HG02571 (cell line): ENCODE data around the gene PRSS57.
"Not testable (repeated sequence)": the region's sequence is repeated elsewhere in the genome, so short reads cannot be mapped to it uniquely, and the experiment has no call there.

Source experiments
- ATAC-seq: cut with Tn5 transposase; IDR thresholded peaks from one replicate; pipeline ENCODE4 v1.9.1; 2021; ENCODE audit warnings: mild to moderate bottlenecking, moderate library complexity; ENCODE audit not compliant: unreplicated experiment

PRSS57 gene

DNA sequence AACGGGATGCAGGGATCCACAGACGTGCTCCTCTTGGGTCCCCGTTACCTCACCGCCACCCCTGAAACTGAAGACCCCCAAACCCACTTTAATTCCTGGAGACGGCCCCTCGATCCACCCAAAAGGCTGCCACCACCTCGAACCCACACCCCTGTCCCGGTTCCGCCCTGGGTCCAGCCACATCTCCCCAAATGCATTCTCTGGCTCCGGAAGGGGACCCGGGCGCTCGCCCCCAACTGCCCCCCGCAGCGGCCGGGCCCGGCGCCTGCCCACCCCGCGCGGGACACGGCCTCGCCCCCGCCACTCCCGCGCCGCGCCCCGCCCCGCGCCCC is 19.3 kb downstream of the PRSS57 start:
- no peak for ATAC-seq

DNA sequence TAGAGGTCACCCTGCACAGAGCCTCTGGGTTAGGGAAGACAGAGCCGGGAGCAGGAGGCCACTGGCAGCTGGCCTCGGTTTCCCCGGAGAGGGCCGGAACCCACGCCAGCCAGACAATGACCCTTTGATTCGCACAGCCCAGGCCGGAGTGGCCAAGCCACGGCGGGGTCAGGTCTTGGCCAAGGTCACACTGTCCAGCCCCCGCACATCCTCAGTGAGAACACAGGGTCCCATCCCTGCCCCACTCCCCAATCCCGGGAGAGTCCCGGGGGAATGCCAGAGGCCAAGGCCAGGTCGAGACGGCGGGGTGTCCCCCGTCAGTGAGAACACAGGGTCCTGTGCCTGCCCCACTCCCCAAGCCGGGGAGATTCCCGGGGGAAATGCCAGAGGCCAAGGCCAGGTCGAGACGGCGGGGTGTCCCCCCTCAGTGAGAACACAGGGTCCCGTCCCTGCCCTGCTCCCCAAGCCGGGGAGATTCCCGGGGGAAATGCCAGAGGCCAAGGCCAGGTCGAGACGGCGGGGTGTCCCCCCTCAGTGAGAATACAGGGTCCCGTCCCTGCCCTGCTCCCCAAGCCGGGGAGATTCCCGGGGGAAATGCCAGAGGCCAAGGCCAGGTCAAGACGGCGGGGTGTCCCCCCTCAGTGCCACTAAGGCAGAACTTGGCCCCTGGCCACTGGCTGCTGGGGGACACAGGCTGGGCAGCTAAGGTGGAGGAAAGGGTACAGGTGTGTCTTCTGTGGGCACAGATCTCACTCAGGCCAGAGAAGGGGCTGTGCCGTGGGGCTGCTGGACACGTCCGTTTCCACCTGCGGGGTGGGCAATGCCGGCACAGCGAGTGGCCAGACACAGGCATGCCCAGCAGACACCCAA is 20.7 kb downstream of the PRSS57 start:
- no peak for ATAC-seq

DNA sequence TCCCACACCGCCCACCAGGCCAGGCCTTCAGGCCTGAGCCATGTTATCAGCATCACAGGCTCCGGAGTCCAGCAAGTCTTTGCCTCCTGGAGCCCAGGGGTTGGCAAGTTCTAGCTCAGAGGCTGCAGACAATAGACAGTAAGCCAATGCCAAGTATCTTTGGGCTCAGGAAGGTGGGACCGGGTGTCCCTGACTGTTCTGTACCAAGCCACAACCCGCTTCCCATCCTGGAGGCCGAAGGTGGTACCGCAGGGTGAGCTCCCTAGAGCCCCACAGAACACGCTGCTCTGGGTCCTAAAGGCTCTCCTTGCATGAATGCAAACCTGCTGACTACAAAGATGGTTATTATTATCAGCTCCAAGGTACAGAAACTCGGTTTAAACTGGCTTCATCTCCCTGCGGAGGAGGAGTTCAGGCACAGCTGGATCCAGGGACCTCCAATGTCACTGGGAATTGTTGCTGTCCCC is 24.6 kb downstream of the PRSS57 start:
- ATAC-seq: no peak

DNA sequence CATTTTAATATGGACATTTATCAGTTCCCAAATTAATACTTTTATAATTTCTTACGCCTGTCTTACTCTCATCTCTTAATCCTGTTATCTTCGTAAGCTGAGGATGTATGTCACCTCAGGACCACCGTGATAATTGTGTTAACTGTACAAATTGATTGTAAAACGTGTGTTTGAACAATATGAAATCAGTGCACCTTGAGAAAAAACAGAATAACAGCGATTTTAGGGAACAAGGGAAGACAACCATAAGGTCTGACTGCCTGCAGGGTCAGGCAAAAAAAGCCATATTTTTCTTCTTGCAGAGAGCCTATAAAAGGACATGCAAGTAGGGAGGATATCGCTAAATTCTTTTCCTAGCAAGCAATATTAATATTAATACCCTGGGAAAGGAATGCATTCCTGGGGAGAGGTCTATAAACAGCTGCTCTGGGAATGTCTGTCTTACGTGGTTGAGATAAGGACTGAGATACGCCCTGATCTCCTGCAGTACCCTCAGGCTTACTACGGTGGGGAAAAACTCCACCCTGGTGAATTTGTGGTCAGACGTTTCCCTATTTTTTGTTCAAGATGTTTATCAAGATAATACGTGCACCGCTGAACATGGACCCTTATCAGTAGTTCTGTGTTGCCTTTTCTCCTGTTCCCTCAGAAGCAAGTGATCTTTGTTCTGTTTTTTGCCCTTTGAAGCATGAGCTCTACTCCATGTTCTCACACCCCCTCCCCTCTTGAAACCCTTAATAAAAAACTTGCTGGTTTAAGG is 26.4 kb downstream of the PRSS57 start:
- ATAC-seq: not testable (repeated sequence)

DNA sequence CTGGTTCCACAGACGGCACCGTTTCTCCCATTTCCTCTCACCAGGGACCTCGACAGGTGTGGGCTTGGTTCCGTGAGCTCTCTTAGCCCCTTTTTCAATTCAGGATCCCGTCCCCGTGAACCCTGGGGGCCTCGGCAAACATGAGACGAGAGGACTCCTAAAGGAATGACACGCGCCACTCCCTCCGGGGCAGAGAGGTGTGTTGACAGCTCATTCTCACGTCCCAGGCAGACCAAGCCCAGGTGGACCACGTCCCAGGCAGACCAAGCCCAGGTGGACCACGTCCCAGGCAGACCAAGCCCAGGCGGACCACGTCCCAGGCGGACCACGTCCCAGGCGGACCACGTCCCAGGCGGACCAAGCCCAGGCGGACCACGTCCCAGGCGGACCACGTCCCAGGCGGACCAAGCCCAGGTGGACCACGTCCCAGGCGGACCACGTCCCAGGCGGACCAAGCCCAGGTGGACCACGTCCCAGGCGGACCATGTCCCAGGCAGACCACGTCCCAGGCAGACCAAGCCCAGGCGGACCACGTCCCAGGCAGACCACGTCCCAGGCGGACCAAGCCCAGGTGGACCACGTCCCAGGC is 28.2 kb downstream of the PRSS57 start:
- not testable (repeated sequence) for ATAC-seq

DNA sequence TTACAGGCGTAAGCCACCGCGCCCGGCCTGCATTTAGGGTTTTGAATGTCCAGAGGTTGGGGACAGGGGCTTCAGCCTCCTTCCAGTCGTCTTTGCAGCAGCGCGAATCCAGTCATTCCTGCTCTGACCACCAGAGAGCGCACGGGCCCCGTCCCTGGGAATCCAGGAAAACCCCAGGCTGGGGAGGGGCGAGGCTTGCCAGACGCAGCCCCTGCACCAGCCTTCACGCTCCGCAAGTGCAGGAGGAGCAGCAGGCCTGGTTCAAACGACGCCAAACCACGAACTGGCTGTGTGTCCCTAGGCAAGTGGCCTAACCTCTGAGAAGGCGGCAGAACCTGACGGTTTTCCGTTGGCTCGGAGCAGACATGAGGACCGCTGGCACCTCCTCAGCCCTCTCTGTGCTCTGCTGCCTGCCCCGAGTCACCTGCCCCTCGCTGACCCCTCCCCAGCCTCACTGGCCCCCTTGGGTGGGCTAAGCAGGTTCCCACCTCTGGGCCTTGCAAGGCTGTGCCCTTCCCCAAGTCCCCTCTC is 30.3 kb downstream of the PRSS57 start:
- no peak for ATAC-seq

DNA sequence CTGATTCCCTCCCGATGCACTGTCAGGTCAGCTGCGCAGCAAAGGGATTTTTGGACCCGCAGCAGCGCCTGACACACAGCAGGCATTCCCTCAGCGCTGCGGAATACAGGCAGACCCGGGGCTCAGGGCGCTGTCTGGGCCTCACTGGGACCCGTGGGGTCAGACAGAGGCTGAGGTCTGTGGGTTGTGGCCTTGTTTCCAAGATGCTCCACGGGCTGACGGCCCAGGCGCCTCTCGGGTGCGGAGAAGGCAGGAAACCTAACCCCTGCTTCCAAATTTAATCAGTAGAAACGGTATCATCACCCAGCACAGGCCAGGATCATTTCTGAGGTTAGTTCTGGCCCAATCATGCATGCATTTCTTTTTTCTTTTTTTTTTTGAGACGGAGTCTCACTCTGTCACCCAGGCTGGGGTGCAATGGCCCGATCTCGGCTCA is 31.6 kb downstream of the PRSS57 start:
- no peak for ATAC-seq

DNA sequence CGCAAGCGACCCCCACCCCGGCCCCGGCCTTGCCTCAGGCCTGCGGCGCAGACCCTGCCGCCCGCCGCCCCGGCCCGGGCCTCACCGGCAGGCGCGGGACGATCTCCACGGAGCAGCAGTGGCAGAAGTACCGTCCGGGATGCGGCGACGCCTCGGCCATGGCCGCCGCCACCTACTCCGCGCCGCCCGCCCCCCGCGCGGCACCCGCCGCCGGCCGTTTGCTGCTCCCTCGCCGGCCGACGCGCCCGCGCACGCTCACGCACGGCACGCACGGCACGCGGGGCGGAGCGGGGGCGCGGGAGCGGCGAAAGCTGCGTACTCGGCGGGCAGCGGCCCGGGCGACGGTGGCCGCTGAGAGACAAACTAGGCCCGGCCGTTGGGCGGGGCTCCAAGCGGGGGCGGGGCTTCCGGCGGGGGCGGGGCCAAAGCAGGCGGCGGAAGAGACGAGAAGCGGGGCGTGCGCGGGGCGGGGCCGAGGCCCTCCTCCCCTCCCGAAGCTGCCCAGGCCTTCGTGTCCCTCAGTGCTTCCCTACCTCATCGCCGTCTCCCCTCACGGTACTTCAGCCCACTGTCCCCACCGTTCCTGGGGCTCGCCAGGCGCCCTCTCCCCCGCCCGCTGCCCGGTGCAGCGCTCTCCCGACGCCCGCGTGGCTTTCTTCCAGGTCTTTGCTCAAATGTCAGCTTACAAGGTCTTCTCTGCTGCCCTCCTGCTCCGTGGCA is 32.1 kb downstream of the PRSS57 start, which contains the start of gene RNF126:
RNF126 (minus strand) TSS at position 253 of the 720 bp plus-strand sequence; CDS start at position 160, 93 bp downstream.
- ATAC-seq: peak; percentile 61

DNA sequence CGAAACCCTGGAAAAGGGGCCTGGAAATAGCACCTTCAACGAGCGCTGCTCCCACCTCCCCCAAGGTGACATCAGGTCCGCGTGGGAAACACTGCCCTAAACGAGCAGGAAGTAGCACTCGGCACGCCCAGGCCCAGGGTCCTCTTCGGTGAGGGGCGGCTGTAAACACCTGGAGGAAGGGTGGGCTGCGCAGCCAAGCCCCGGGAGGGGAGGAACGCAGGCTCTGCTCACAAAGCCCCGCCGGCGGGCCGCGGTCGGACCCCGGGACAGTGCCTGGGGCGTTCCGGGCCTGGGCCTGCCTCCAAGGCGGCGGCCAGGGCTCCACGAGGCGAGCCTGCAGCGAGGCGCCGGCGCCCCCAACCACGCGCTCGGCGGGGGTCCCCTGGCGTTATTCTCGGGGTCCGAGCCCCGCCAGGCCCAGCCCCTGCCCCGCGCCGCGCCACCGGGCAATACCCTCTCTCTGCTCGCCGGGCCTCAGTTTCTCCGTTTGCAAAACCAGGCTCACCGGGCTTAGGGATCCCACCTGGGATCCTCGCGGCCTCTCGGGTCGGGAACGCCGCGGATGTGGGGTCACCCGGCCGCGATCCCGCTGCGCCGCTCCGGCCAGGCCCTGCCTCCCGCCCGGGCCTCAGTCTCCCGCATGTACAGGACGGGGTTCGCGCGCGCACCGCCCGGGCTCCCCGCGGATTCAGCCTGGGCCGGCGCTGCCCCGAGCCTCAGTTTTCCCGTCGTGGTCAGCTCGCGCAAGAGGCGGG is 32.9 kb downstream of the PRSS57 start:
- peak; percentile 19 for ATAC-seq

DNA sequence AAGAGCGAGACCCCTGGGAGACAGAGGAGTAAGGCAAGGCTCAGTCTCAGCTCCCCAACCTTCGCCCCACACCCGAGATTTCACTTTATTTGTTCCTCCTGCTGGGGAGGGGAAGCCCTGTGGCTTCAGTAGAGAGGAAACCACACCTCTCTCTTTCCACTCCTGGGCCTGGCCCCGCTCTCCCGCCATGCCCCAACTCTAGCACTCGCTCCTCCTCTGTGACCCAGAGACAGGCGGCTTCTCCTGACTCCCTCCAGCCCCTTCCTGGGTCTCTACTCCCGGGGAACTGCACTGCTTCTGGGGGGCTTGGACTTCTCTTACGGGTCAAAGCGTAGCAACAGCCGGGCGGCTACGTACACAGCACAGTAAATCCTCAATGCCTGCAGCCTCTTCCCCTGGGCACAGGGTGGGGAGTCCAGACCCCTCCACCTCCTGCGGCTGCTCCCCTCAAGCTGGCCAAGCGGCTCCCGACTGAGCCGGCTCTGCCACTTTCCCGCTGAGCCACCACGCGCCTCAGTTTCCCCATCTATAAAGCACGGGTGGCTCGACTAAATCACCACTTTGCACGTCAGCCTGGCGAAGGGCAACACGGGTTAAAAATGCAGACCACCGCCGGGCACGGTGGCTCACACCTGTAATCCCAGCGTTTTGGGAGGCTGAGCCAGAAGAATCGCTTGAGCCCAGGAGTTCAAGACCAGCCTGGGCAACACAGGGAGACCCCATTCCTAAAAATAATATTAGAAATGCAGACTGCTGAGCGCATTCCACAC is 33.6 kb downstream of the PRSS57 start:
- no peak for ATAC-seq

DNA sequence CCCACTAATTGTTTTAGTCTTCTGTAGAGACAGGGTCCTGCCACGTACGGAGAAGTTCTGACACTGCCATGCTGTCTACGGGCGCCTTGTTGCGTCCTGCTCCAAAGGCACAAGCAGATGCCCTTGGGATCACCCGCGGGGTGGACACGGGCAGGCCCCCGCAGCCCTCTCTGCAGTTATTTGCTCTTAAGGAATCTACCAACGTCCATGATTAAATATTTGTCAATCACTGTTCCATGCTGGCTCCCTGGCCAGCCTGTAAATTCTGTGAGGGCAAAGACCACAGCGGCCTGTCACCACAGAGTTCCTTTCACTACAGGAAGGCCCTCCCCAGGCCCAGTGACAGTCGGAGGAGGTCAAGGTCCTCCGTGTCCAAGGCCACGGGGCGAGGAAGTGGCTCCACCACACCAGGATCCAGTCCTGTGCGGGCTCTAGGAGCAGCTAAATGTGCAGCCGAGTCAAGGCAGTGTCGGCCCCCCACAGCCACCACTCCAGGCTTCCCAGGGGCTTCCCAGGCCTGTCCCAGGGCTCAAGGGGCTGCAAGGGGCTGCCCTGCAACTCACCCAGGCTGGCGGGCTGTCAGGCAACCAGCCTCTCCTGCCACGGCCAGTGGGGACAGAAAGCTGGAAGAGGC is 34.3 kb downstream of the PRSS57 start:
- ATAC-seq: no peak

DNA sequence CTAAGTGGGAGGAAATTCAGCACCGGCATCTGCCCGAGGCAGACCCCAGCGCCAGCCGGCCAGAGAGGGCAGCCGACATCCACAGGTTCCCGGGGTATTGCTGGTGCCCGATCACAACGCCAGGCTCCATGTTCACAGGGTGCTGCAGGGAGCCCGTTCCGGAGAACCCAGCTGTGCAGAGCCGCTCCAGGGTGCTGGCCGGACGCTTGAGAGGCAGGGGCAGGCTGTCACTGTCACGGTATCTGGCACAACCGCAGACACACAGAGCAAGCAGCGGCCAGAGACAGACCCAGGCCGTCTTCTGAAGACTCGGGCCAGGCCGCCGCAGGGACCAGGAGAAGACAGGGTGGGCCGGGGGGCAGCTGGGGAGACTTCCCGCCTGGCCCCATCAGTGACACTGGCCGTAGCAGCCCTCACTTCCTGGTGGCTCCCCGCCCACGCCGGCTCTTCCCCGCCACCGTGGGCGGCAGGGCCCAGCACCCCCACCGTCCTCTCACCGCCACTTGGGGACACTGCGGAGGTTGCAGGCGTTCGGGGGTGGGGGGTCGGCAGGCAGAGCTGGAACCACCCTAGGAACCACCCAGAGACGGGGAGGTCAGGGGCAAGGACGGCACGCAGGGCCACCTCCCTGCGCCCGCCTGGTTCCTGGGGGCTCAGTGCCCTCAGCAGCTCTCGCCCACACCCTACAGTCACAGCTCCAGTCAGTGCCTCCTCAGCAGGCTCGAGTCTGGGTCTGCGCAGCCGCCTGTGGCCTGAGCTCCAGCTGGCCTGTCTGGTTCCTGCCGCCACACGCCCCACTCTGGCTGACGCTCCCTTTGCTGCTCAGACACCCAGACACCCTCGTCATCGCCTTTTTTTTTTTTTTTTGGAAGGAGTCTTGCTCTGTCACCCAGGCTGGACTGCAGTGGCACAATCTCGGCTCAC is 36.1 kb downstream of the PRSS57 start:
- ATAC-seq: no peak

DNA sequence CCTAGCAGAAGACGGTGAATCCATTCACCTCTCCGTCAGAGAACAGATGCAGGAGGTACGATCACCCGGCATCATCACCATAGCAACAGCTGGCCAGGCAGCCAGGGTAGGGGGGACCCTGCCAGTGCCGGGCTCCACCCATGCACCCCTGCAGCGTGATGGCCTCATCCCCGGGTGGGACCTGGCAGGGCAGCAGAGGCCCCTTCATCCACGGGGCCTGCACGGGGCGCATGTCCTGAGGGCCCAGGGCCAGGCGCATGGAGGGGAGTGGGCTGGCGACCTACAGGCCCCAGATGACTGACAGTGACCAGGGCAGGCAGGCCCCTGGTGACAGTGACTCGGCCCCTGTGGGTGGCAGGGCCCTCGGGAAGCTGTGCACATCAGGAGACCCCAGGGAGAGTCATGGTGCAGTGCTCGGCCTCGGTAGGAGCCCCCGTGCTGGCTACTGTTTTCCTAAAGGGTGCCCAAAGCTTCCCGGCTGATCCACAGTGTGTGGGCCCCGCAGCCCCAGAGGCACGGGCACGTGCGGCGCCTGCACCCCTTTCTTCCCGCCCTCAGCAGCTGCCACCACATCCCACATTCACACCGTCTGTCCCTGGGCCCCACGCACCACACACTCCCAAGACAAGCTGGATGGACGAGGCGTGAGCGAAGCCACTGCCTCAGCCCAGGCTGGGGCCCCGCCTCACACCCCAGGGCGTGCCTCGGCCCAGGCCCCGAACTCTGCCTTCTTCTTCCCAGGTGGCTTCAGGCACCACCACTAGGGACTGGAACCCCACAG is 37.0 kb downstream of the PRSS57 start:
- no peak for ATAC-seq

DNA sequence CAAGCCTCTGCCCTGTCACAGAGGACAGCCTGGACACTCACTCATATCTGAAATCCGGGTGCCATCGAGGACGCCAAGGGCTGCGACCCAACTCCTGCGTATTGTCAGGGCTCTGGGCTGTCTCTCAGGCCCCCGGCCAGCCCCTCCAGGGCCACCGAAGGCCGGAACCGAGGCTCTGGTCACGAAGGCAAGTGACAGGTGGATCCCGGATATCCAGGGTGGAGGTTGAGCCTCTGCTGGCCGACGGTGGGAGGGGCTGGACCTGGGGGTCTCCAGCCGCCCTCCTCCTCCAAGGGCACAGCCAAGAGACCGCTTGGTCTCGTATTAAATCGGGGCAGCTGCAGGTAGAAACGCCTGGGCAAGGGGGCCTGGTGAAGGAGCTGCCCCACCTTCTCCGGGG is 37.6 kb downstream of the PRSS57 start:
- ATAC-seq: no peak

DNA sequence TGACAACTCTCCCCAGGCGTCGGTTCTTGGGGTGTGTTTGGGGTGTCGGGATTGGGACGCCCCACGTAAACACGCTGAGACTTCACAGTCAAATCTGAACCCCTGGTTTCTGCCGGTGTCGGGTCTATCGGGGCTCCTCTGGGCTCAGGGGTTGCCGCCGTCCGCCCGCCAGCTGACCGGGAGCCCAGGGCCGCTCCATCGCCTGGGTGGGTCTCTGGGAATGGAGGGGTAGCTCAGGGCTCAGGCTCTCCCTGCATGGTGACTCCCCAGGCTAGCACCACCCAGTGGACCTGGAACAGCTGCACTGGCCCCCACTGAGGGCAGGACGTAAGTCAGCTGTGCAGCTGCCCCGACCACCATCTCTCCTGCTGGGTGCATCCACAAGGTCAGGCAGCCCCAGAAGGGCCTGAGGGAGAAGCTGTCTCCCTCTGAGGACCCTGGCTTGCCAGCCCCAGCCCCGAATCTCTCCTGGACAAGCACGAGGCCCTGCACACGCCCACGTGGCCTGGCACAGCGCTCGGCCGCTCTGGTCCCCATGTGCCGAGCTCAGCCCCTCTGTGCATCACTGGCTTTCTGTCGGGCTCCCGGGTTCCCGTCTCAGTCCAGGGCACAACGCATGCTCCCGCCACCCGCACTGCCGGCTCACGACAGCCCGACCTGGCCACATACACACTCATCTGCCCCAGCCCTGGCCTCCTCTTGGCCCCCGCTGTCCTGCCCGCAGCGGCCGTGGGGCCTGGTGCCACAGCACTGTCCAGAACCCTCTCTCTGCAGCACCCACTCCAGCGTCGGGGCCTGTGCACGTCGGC is 38.3 kb downstream of the PRSS57 start:
- ATAC-seq: no peak

DNA sequence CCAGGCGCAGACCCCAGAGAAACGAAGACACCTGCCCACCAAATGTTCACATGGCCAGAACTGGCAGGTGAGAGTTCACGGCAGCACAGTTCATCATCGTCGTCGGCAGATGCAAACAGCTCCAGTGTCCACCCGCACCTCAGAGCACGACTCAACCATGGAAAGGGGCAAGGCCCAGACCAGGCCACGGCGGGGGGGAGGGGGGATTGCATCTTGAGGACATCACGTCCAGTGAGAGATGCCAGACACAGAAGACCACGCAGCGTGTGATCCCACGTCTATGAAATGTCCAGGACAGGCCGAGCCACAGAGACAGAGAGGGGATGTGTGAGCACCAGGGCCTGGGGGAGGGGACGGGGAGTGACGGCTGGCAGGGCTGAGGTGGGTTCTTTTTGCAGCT is 39.6 kb downstream of the PRSS57 start:
- no peak for ATAC-seq
